Upper lobe of left lung (tissue), 6 donors: ENCODE results near the gene WBP2NL. TPM values are rescaled to one million over a fixed set of nuclear protein-coding genes. Genes with fewer than 3 reads are reported as not detected.

Experiments used
- ATAC-seq, 2 donors: fragments of 200-7000 bp; cut with Tn5 transposase; one replicate each; pipeline ENCODE4 v1.9.1; 2022; ENCODE audit warnings: mild to moderate bottlenecking in 2 of 2, moderate library complexity in 2 of 2; ENCODE audit not compliant: low FRiP score in 2 of 2
- DNase-seq, 2 donors: peaks; one replicate each; pipeline ENCODE4 v3.0.0-alpha.2; 2019 to 2020
- H3K27ac ChIP-seq, 4 donors: fragments of 200-600 bp; sonication (generic); one replicate each; pipeline ENCODE4 v1.5.1; 2016 to 2019
- H3K27me3 ChIP-seq, 4 donors: fragments of 200-600 bp; sonication (generic); one replicate each; pipeline ENCODE4 v1.5.1; 2017 to 2019
- H3K36me3 ChIP-seq, 4 donors: fragments of 200-600 bp; sonication (generic); one replicate each; pipeline ENCODE4 v1.5.1; 2016 to 2019
- H3K4me1 ChIP-seq, 4 donors: fragments of 200-600 bp; sonication (generic); one replicate each; pipeline ENCODE4 v1.5.1; 2018 to 2019
- H3K4me3 ChIP-seq, 4 donors: fragments of 200-600 bp; sonication (generic); one replicate each; pipeline ENCODE4 v1.5.1; 2017 to 2019; ENCODE audit warnings: mild to moderate bottlenecking in 2 of 4, moderate library complexity in 1 of 4
- H3K9me3 ChIP-seq, 4 donors: fragments of 200-600 bp; sonication (generic); one replicate each; pipeline ENCODE4 v1.5.1; 2018 to 2019
- CTCF ChIP-seq, 6 experiments: fragments of 450-650 bp in 4 of 6; fragments of 200-600 bp in 2 of 6; sonication (generic) in 2 of 6; IDR thresholded peaks; one replicate each; pipeline ENCODE4 v1.5.1; 2016 to 2019; ENCODE audit warnings: antibody characterized with exemption in 6 of 6
- EP300 ChIP-seq, 4 donors: sonication (generic); formaldehyde crosslinking; IDR thresholded peaks; one replicate each; pipeline ENCODE4 v1.5.1; 2017; ENCODE audit warnings: antibody characterized with exemption in 4 of 4, control low read depth in 2 of 4
- POLR2A ChIP-seq, 4 donors: fragments of 450-650 bp; IDR thresholded peaks; one replicate each; pipeline ENCODE4 v1.5.1; 2016 to 2017; ENCODE audit warnings: antibody characterized with exemption in 4 of 4, mild to moderate bottlenecking in 2 of 4
- POLR2AphosphoS5 ChIP-seq, 2 donors: sonication (generic); formaldehyde crosslinking; IDR thresholded peaks; one replicate each; pipeline ENCODE4 v1.5.1; 2017; ENCODE audit warnings: antibody characterized with exemption in 2 of 2
- WGBS, 2 donors: methylation state at CpG; one replicate each; pipeline ENCODE4 v1.1.5; 2017 to 2018; 5-methylcytosine and 5-hydroxymethylcytosine counted together
- total RNA-seq, 6 donors: library from RNA; depleted of rRNA in 4 of 6; stranded (reverse); fragments of >200 nt in 4 of 6; gene quantifications; one replicate each; pipeline versions ENCODE4 v1.1.0 to v1.2.1, GENCODE V29; 2016 to 2021
- donor health status: DM: no; HTN: no; CAD: no; lungs with moderate emphysema.
- donor health status: DM: no; HTN: yes; CAD: no; lungs with severe emphysema.

WBP2NL gene
- total RNA-seq, 6 donors from 2014 or later: 0.74 to 6.8 (median 2.0) TPM

- ATAC-seq (no peak), DNase-seq (no peak)
- 3 to 4% methylated on average over 7 to 45 of the region's 46 CpGs for WGBS, 2 donors
- H3K4me1 ChIP-seq: peaks cover 9 to 16% (median 11%) of the 10 kb centered on the region in 4 donors
- H3K36me3 ChIP-seq: no peaks in the 10 kb centered on the region
- H3K4me3 ChIP-seq: peak overlapping the region in 3 of 4 donors; percentile 46 to 54 (median 52)
- no peak overlapping the region for H3K27ac ChIP-seq
- TF ChIP-seq CTCF (IDR thresholded peaks at IDR 0.05) (no peak), EP300 (IDR thresholded peaks at IDR 0.05) (no peak), POLR2AphosphoS5 (IDR thresholded peaks at IDR 0.05) (no peak), POLR2A (IDR thresholded peaks at IDR 0.05) (no peak)
- H3K9me3 ChIP-seq: no peaks in the 10 kb centered on the region
- H3K27me3 ChIP-seq: peaks cover 0 to 18% (median 12%) of the 10 kb centered on the region in 4 donors
These were observed 21.5 kb upstream of the WBP2NL start for GRCh38 chr22:41976961-41977566.

GRCh38 chr22:41978732-41979131 lies 19.9 kb upstream of the WBP2NL start:
- Histone ChIP-seq H3K9me3 (no peaks in the 10 kb centered on the region), H3K27me3 (peaks cover 0 to 18% (median 12%) of the 10 kb centered on the region in 4 donors), H3K4me3 (no peak overlapping the region), H3K36me3 (no peaks in the 10 kb centered on the region), H3K4me1 (peaks cover 9 to 16% (median 11%) of the 10 kb centered on the region in 4 donors), H3K27ac (no peak overlapping the region)
- no peak for DNase-seq
- 94 to 100% methylated on average over 1 of the region's 1 CpG for WGBS, 2 donors
- ATAC-seq: no peak
- TF ChIP-seq POLR2AphosphoS5 (IDR thresholded peaks at IDR 0.05) (no peak), CTCF (IDR thresholded peaks at IDR 0.05) (no peak), POLR2A (IDR thresholded peaks at IDR 0.05) (no peak), EP300 (IDR thresholded peaks at IDR 0.05) (no peak)

- Histone ChIP-seq H3K4me3 (no peak overlapping the region), H3K36me3 (no peaks in the 10 kb centered on the region), H3K27ac (no peak overlapping the region), H3K9me3 (no peaks in the 10 kb centered on the region), H3K27me3 (peaks cover 0 to 18% (median 12%) of the 10 kb centered on the region in 4 donors), H3K4me1 (peaks cover 9 to 16% (median 11%) of the 10 kb centered on the region in 4 donors)
- no peak for ATAC-seq
- WGBS, 2 donors: 81 to 85% methylated on average over 9 of the region's 9 CpGs
- TF ChIP-seq EP300 (IDR thresholded peaks at IDR 0.05) (no peak), POLR2A (IDR thresholded peaks at IDR 0.05) (no peak), POLR2AphosphoS5 (IDR thresholded peaks at IDR 0.05) (no peak), CTCF (IDR thresholded peaks at IDR 0.05) (no peak)
- no peak for DNase-seq
These were observed 19.0 kb upstream of the WBP2NL start for GRCh38 chr22:41979423-41980250.

- H3K27me3 ChIP-seq: no peaks in the 10 kb centered on the region
- TF ChIP-seq POLR2A (IDR thresholded peaks at IDR 0.05) (no peak), POLR2AphosphoS5 (IDR thresholded peaks at IDR 0.05) (no peak), EP300 (IDR thresholded peaks at IDR 0.05) (no peak), CTCF (IDR thresholded peaks at IDR 0.05) (no peak)
- no peak overlapping the region for H3K4me3 ChIP-seq
- DNase-seq (no peak), ATAC-seq (no peak)
- H3K4me1 ChIP-seq: no peaks in the 10 kb centered on the region
- no peaks in the 10 kb centered on the region for H3K36me3 ChIP-seq
- 67 to 72% methylated on average over 5 of the region's 5 CpGs for WGBS, 2 donors
- no peaks in the 10 kb centered on the region for H3K9me3 ChIP-seq
- H3K27ac ChIP-seq: peak overlapping the region in 1 of 4 donors; percentile 7
These were observed 15.7 kb upstream of the WBP2NL start for GRCh38 chr22:41982865-41983264.
